IMR-90 (cell line): ENCODE results near the gene ARHGAP18.

Experiments
- CEBPB ChIP-seq: IDR thresholded peaks from 2 replicates; pipeline ENCODE4 v1.6.1; 2012; ENCODE audit warnings: low read depth, low read length, improper control_type of control experiment
- FOS ChIP-seq: fragments of 150-350 bp; IDR thresholded peaks from 2 replicates; pipeline ENCODE4 v1.6.1; 2016; ENCODE audit warnings: low read depth, low read length
- MAFK ChIP-seq: IDR thresholded peaks from 2 replicates; pipeline ENCODE4 v1.6.1; 2012; ENCODE audit warnings: low read depth, low read length, improper control_type of control experiment
- MXI1 ChIP-seq: IDR thresholded peaks from 2 replicates; pipeline ENCODE4 v1.6.1; 2012; ENCODE audit warnings: low read depth, mild to moderate bottlenecking, low read length, moderate library complexity, borderline replicate concordance
- POLR2A ChIP-seq: IDR thresholded peaks from 2 replicates; pipeline ENCODE4 v1.6.1; 2012; ENCODE audit warnings: mild to moderate bottlenecking, low read depth, low read length
- RAD21 ChIP-seq: IDR thresholded peaks from 2 replicates; pipeline ENCODE4 v1.6.1; 2012; ENCODE audit warnings: low read length, improper control_type of control experiment
- RCOR1 ChIP-seq: IDR thresholded peaks from 2 replicates; pipeline ENCODE4 v1.6.1; 2012; ENCODE audit warnings: mild to moderate bottlenecking, low read length, improper control_type of control experiment; ENCODE audit not compliant: insufficient replicate concordance
- SMC3 ChIP-seq: fragments of 150-350 bp; IDR thresholded peaks from 2 replicates; pipeline ENCODE4 v1.6.1; 2016; ENCODE audit warnings: low read depth, mild to moderate bottlenecking, antibody characterized with exemption, low read length, moderate library complexity
- TF ChIP-seq, protein P1 (sequence below): conservative IDR thresholded peaks from 2 replicates; pipeline ENCODE4 v1.5.1; 2012; ENCODE audit warnings: mild to moderate bottlenecking, low read depth, low read length, improper control_type of control experiment
- TF ChIP-seq, protein P2 (sequence below): fragments of 150-350 bp; IDR thresholded peaks from 2 replicates; pipeline ENCODE4 v1.6.1; 2017; ENCODE audit warnings: mild to moderate bottlenecking, antibody characterized with exemption, low read length, low read depth

DNA sequence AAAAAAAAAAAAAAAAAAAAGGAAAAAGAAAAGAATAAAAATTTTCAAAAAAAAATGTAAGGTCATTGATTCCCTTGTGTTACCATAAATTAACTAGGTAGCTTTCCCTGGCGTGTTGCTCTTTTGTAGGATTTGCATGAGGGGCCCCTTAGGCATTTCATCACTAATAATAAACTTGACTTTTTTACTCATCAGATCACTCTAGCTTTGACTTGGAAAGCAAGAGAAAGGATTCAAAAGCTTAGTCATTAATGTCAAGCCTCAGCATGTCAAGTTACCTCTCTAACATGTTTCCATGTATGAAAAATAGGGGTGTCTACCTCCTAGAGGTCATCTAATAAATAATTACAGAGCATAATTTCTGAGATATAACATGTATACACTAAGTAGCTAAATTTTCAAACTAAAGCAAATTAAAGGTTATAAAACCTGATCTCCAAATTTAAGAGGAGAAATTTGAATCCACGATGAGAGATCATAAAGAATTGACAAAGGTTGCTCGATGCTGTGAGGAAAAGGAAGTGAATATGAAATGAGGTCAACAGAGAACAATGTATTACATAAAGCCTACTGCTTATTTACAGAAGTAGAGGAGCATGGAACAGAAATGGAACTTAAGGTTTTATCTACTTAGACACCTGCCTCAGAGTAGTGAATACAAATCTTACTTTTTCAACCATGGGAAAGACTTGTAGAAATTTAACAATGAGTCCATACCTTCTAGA lies 86.8 kb downstream of the ARHGAP18 start:
- TF ChIP-seq SMC3, result no peak
- TF ChIP-seq, protein P1, sequence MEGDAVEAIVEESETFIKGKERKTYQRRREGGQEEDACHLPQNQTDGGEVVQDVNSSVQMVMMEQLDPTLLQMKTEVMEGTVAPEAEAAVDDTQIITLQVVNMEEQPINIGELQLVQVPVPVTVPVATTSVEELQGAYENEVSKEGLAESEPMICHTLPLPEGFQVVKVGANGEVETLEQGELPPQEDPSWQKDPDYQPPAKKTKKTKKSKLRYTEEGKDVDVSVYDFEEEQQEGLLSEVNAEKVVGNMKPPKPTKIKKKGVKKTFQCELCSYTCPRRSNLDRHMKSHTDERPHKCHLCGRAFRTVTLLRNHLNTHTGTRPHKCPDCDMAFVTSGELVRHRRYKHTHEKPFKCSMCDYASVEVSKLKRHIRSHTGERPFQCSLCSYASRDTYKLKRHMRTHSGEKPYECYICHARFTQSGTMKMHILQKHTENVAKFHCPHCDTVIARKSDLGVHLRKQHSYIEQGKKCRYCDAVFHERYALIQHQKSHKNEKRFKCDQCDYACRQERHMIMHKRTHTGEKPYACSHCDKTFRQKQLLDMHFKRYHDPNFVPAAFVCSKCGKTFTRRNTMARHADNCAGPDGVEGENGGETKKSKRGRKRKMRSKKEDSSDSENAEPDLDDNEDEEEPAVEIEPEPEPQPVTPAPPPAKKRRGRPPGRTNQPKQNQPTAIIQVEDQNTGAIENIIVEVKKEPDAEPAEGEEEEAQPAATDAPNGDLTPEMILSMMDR, result no peak
- TF ChIP-seq MAFK, result no peak
- no peak for TF ChIP-seq POLR2A
- no peak for TF ChIP-seq MXI1
- TF ChIP-seq FOS, result no peak
- no peak for TF ChIP-seq RCOR1
- TF ChIP-seq, protein P2, sequence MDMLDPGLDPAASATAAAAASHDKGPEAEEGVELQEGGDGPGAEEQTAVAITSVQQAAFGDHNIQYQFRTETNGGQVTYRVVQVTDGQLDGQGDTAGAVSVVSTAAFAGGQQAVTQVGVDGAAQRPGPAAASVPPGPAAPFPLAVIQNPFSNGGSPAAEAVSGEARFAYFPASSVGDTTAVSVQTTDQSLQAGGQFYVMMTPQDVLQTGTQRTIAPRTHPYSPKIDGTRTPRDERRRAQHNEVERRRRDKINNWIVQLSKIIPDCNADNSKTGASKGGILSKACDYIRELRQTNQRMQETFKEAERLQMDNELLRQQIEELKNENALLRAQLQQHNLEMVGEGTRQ, result no peak
- no peak for TF ChIP-seq RAD21
- no peak for TF ChIP-seq CEBPB
